HCT116 (cell line): Measurements from ENCODE around the gene ALOX12B.

Source experiments
- EGR1 ChIP-seq: IDR thresholded peaks from 2 replicates; pipeline ENCODE4 v1.6.1; 2012; ENCODE audit warnings: low read depth
- JUND ChIP-seq: IDR thresholded peaks from 2 replicates; pipeline ENCODE4 v1.6.1; 2012
- POLR2AphosphoS5 ChIP-seq: IDR thresholded peaks from 2 replicates; pipeline ENCODE4 v1.6.1; 2011; ENCODE audit warnings: mild to moderate bottlenecking, low read depth, low read length, moderate library complexity
- SP1 ChIP-seq: IDR thresholded peaks from 2 replicates; pipeline ENCODE4 v1.6.1; 2012; ENCODE audit warnings: low read depth
- YY1 ChIP-seq: IDR thresholded peaks from 2 replicates; pipeline ENCODE4 v1.6.1; 2011; ENCODE audit warnings: low read length, low read depth, moderate library complexity, mild to moderate bottlenecking; ENCODE audit not compliant: insufficient replicate concordance; ENCODE audit errors: extremely low read depth
- ZNF274 ChIP-seq: fragments of 200-500 bp; sonication (Bioruptor generic); IDR thresholded peaks from 2 replicates; pipeline ENCODE4 v1.6.1; 2014; ENCODE audit warnings: mild to moderate bottlenecking, low read depth, low read length, inconsistent platforms
- TF ChIP-seq, protein P1 (sequence below), 3 experiments: fragments of 200-600 bp in 1 of 3; sonication (generic) in 1 of 3; IDR thresholded peaks in 2 of 3; conservative IDR thresholded peaks in 1 of 3; 2 replicates each; pipeline ENCODE4 v1.5.1; 2012 to 2017; ENCODE audit warnings: low read depth in 2 of 3, low read length in 2 of 3, antibody characterized with exemption in 1 of 3, borderline replicate concordance in 1 of 3, control low read depth in 1 of 3, mild to moderate bottlenecking in 1 of 3, mixed read lengths in 1 of 3, mixed run types in 1 of 3, moderate library complexity in 1 of 3; ENCODE audit not compliant: insufficient read depth in 1 of 3
- TF ChIP-seq, protein P2 (sequence below): IDR thresholded peaks from 2 replicates; pipeline ENCODE4 v1.6.1; 2012
- TF ChIP-seq, protein P3 (sequence below): IDR thresholded peaks from 2 replicates; pipeline ENCODE4 v1.6.1; 2012

DNA sequence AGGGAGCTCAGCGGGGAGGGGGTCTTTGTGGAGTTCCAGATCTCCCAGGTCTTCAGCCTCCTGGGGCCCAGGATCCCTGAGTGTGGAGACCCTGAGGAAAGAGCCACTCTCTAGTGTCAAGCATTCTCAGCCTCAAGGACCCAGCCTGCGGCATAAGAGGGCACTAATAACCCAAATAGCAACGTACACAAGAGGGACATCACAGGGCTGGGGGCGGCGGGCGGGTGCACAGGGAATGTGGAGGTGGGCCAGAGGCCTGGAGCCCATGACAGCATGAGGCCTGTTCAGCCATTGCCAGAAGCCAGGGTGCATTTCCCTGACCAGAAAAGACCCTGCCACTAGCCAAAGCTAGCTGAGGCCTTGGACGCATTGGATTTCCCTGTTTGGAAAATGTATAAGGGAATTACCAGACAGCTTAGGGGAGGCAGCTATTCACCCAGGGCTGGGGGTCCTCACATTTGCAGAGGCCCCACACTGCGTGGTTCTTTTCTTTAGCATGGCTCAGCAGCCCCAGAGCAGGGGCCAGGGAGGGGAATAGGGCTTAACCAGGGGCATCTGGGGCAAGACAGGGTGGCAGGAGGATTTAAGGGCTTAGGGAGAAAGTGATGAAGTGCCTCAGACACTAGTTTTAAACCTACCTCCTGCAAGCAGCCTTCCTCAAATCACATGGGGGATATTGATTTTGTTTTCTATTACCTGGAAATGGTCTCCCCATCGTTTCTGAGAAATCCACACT, 62.2 kb downstream of the ALOX12B start:
- no peak for TF ChIP-seq EGR1
- TF ChIP-seq, protein P1, sequence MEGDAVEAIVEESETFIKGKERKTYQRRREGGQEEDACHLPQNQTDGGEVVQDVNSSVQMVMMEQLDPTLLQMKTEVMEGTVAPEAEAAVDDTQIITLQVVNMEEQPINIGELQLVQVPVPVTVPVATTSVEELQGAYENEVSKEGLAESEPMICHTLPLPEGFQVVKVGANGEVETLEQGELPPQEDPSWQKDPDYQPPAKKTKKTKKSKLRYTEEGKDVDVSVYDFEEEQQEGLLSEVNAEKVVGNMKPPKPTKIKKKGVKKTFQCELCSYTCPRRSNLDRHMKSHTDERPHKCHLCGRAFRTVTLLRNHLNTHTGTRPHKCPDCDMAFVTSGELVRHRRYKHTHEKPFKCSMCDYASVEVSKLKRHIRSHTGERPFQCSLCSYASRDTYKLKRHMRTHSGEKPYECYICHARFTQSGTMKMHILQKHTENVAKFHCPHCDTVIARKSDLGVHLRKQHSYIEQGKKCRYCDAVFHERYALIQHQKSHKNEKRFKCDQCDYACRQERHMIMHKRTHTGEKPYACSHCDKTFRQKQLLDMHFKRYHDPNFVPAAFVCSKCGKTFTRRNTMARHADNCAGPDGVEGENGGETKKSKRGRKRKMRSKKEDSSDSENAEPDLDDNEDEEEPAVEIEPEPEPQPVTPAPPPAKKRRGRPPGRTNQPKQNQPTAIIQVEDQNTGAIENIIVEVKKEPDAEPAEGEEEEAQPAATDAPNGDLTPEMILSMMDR (IDR thresholded peaks at IDR 0.05 in 2 of 3, conservative IDR thresholded peaks at IDR 0.05 in 1 of 3; ENCODE audit: borderline replicate concordance in 1 of 3, insufficient read depth in 1 of 3, low read depth in 2 of 3, low read length in 2 of 3), result no peak
- no peak for TF ChIP-seq SP1
- TF ChIP-seq ZNF274, result no peak
- TF ChIP-seq, protein P2, sequence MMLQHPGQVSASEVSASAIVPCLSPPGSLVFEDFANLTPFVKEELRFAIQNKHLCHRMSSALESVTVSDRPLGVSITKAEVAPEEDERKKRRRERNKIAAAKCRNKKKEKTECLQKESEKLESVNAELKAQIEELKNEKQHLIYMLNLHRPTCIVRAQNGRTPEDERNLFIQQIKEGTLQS, result no peak
- no peak for TF ChIP-seq POLR2AphosphoS5
- no peak for TF ChIP-seq YY1
- no peak for TF ChIP-seq JUND
- TF ChIP-seq, protein P3, sequence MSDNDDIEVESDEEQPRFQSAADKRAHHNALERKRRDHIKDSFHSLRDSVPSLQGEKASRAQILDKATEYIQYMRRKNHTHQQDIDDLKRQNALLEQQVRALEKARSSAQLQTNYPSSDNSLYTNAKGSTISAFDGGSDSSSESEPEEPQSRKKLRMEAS, result no peak
